Fibroblast of skin of right biceps (primary cell): Measurements from ENCODE around the gene OR10X1.

Experiments
- DNase-seq: peaks from one replicate; pipeline ENCODE4 v3.0.0-alpha.2; 2013

Gene OR10X1, protein sequence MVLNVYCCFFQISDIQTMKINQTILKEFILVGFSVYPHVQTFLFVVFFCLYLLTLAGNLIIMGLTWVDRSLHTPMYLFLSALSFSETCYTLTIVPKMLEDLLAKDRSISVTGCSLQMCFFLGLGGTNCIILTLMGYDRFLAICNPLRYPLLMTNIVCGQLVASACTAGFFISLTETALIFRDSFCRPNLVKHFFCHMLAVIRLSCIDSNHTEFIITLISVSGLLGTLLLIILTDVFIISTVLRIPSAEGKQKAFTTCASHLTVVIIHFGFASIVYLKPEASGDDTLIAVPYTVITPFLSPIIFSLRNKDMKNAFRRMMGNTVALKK

DNA sequence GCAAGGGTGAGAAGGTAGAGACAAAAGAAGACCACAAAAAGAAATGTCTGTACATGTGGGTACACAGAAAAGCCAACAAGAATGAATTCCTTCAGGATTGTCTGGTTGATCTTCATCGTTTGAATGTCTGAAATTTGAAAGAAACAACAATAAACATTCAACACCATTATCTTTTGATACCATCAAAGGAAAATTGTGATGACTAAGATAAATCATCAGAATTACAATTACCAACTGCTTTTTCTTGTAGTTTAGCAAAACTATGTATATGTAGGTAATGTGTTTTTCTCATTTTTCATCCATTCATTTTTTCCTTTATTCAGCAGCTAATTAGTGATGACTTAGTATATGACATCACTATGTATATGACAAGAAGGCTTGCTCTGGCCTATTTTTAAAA is at the start of gene OR10X1:
TSS of gene OR10X1 (minus strand) at position 167 of the 400 bp plus-strand sequence. CDS start at position 167, 0 bp downstream.
- DNase-seq, result no peak

DNA sequence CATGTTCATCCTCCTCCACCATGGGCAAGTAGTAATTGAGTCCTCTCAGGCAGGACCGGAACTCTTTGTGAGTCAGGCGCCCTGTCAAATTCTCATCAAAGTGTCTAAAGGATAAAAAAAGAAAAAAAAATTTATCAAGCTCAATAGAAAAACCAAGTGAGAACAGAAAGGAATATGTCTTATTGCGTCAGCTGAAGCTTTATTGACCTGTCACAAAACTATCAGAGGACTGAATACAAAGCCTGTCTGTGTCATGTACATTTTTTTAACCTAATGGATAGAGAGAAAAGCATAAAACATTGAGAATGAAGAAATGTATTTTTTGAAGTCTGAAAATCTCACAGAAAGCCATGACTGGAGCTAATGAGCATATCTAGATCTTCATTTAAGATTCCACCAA is 34.1 kb upstream of the OR10X1 start:
- no peak for DNase-seq

DNA sequence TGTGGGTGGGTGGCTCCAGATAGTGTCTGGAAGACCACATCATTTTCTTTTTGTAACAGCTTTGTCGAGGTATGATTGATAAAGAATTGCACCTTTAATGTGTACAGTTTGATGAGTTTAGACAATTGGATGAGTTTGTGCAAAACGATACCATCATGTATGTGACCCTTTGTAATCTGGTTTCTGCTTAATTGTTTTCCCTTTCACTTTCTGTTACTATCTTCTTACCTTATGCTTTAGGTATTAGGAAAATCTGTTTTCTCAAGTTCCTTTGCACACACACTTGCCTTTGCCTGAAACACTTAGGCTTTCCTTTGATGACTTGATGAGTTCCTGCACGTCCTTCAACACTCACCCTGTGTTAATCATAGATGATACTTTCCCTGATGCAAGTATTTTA is 32.2 kb upstream of the OR10X1 start:
- no peak for DNase-seq

DNA sequence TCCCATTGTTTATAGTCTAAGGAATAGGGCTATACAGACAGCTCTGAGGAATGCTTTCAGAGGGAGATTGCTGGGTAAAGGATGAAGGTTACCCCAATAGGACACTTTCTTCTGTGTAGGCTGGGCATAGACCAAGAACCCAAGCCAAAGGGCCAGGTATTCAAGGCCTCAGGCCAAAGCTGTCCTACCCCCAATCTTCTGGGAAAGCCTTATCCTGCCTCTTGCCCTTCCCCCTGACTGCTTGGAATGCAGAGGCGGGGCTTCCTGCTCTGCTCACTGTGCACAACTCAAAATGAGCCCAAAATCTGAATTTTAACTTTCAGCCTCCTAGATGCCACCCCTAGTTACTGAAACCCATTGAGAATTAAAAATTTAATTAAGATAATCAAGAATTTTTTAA is 27.6 kb upstream of the OR10X1 start:
- no peak for DNase-seq

DNA sequence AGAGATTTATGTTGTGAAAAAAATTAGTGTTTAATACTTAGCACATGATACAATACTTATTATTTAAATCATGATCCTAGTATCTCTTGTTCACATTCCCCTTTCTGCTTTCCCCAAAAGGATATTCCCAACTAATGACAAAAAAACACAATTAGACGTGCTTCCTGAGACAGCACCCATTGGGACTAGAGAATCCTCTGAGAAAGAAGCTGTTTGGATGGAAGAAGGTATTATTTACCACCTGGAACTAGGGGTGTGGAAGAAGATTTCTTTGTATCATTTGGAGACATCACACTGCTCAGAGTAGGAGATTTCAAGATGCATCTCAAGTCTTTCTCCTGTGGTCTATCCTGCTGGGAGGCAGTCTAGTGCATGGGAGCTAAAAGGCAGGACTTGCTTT is 25.3 kb upstream of the OR10X1 start, which contains the start of gene OR10Z1:
TSS of gene OR10Z1 (plus strand) at position 301 of the 400 bp plus-strand sequence. CDS start 1,171 bp downstream, outside the sequence.
- no peak for DNase-seq

DNA sequence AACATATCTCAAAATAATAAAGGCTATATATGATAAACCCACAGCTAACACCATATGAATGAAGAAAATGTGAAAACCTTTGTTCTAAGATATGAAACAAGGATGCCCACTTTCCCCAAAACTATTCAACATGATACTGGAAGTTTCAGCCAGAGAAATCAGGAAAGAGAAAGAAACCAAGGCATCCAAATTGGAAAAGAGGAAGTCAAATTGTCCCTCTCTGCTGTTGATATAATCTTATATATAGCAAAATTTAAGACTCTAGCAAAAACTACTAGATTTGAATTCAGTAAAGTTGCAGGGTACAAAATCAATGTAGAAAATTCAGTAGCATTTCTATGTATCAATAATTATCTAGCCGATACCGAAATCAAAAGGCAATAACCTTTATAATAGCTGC is 21.0 kb upstream of the OR10X1 start:
- DNase-seq, result no peak

DNA sequence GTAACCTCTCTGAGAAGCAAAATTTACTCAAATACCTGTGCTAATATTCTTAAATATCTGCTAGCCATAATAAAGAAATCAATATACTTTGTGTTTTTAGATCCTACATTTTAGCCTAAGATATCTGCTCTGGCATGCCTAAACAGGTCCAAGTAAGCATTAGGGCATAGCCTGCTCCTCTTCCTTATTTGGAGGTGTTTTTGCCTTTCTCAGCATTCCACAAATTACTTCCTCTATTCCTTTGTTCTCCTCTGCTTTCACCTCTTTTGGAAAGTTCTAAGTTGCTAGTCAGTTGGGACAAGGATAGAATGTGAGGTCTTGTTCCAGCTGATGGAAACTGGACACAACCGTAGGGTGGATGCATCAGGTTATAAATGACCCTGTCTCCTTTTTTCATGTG is 7.2 kb upstream of the OR10X1 start:
- no peak for DNase-seq

DNA sequence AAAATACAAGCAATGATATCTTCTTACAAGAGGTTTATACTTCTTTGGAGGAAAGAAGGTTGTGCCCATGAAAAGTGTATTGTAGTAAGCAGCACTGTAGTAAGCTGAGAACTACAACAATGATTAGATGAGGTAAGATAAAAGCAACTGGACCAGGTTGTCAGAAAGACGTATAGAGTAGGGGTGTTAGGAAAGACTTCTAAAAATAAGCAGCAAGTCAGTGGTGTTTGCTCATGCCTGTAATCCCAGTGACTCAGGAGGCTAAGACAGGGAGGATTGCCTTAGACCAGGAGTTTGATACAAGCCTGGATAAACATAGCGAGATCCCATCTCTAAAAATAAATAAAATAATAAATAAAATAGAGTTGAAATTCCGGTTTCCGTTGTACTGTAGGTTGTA is 4.3 kb upstream of the OR10X1 start:
- no peak for DNase-seq

DNA sequence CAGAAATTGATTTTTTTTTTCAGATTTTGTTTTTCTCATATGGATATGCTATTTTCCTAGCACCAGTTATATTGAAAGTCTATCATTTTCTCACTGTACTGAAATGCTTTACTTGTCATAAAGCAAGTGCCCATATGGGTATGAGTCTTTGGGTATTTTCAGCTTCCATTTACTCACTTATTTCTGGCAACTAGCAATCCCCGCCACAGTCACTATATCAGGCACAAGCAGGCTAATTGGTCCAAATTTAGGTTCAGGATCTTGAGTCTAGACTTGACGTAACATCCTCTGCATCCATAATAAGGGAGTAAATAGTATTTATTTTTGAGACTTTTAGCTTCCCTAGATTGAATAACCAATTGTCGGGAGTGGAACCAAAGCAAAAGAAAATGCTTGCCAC is 2.1 kb downstream of the OR10X1 start:
- no peak for DNase-seq

DNA sequence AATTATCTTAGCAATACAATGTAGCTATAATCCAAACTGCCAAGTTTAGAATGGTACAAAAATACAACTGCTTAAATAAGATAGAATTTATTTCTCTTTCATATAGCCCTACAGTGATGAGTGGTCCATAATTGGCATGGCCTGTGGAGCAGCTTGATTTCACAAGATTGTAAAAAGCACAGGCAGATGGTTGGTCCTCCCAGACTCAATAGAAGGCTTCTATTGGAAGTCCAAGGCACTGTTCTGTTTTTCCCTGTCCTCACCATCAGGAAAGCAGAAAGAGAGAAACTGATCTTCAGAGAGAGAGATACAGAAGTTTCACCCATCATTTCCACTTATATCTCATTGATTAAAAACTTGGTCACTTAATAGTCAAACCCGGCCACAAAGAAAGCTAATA is 7.5 kb downstream of the OR10X1 start:
- DNase-seq, result no peak

DNA sequence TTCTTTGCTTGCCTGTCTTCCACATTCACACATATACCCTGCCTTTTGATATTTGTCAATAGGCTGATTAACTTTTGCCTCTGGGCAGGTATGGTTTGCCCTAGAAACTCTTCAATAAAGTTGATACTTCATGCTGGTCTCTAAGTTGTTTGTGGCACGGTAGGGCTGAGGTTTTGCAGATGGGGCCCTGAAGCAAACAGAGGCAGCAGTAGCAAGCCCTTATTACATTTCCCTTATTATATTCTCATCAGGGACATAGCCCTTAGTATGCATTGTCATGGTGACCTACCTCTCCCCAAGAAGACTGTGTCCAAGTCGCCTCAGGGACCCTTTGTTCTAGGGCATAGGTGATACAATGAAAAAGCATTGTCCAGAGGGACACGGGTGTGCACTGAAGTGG is 9.2 kb downstream of the OR10X1 start, which contains the start of gene OR6P1:
TSS of gene OR6P1 (minus strand) at position 101 of the 400 bp plus-strand sequence. CDS start 6,976 bp downstream, outside the sequence.
- no peak for DNase-seq

DNA sequence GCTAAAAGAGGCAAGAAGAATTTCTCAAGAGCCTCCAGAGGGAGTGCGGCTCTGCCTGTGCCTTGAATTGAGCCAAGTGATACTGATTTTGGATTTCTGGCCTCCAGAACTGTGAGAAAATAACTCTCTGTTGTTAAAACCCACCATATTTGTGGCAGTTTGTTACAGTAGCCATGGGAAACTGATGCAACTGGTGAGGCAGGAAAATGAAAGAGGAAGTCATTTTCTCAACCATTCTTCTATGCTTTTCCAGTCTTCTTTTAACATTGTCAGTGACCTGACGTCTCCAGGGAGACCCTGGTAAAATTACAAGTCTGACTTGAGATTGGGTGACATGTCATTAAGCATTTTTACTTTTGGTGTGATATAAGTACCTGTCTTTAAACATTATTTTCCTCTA is 15.1 kb downstream of the OR10X1 start:
- no peak for DNase-seq

DNA sequence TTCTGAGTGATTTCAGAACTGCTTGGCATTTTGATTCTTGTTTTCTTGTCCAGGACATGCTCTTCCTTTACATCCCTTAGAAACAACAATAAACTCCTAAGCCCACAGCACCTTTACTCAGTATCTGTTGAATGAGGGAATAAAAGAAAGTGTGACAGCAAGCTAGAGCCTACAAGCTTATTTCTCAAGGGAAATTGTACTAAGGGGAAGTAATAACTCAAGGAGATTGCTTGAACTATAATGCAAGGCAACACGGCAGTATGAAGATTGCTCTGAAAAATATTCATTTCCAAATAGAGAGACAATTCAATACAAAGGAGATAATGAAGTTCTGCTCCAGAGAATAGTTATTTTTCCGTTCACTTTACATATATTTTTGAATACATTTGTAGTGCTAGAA is 15.8 kb downstream of the OR10X1 start:
- no peak for DNase-seq

DNA sequence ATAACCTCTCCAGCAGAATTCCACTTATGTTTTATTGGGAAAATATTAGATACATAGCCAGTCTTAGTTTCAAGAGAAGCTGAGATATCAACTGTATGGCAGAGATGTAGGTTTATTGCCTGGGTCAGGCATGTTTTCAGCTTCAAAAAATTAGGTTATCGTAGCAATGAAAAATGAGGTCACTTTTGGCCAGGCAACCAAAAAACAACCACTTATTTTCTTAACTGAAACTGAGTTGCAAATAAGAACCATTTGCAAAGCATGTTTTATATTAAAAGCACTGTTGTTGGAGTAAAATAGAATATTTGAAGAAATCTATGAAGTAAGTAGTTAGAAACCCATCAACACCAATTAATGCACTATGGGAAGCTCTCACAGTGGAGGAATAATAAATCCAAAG is 20.0 kb downstream of the OR10X1 start:
- DNase-seq, result no peak

DNA sequence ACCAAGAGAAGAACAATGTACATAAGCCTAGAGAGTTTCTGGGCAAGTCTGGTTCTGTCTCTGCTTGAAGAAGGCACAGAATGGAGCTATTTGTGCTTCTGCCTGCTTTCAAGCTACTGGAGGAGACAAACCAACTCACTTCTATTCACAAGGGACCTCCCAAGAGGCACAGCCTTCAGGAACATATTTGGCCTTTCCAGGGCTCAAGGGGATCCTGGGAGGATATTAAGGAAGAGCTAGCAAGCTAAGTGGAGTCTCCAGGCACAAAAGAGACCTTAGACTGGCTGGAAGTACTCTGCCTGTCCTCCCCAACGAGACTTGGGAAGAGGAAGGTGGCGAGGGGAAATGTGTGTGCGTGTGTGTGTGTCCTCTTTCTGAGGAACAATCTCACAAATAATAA is 25.3 kb downstream of the OR10X1 start, which contains the start of gene OR6Y1:
TSS of gene OR6Y1 (minus strand) at position 54 of the 400 bp plus-strand sequence. CDS start 6,300 bp downstream, outside the sequence.
- no peak for DNase-seq

DNA sequence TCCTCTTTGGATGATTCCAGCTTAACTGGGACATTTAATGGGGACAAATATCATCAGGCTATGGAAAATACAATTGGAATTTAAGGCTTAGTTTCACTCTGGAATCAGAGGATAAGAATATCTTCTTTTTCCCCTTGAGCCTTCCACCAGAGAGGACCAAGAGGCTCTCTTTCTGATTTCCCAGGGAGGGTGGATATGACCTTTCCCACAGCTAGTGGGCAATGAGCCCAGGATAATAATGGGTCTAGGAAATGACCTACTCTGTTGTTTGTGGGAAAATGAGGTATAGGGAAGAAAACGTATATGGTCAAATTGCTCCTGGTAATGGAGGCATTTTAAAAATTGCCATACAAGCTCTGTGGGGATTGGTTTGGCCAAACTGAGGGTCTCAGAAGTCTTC is 27.4 kb downstream of the OR10X1 start:
- no peak for DNase-seq

DNA sequence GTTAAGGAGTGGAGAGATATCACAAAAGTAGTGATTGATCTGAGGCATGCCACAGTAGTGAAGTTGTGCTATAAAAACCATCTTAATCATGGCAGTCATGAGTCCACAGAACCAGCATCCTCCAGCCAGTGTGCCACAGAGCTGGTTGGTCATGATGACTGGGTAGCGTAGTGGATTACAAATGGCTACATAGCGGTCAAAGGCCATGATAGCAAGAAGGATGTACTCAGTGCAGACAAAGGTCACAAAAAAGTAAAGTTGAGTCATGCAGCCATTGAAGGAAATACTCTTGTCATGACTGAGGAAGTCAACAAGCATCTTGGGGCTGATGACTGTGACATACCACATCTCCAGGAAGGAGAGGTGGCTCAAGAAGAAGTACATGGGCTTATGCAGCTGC is 32.2 kb downstream of the OR10X1 start:
- DNase-seq, result no peak

DNA sequence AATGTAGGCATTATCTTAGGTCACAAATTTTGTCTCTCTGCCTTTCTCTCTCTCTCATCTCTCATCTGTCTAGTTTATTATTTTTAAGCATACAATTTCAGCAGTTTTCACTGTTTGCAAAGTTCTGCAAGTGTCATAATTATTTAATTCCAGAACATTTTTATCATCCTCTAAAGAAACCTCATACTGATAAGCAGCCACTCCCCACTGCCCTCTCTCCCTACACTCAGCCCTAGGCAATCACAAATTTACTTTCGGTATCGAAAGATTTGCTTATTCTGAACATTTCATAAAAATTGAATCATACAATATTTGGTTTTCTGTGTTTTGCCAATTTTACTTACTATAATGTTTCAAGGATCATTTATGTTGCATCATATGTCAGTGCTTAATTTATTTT is 42.1 kb downstream of the OR10X1 start:
- DNase-seq, result no peak

DNA sequence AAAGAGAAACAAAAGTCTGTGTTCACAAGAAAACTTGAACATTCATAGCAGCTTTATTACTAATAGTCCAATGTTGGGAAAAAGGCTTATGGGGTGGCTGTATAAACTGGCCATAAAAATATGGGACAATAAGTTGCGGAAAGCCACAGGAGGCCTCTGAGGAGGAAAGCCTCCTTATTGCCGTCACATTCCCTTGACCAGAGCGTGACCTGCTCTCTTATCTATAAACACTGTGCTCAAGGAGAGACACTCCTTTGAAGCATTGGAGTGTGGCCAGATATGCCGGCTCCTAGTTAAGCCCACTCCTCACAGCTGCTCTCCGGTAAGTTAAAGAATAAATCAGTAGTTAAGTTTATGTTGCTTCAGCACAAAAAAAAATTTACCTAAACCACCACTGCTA is 45.2 kb downstream of the OR10X1 start:
- no peak for DNase-seq
